ENCODE data around the gene TOM1L2.

DNA sequence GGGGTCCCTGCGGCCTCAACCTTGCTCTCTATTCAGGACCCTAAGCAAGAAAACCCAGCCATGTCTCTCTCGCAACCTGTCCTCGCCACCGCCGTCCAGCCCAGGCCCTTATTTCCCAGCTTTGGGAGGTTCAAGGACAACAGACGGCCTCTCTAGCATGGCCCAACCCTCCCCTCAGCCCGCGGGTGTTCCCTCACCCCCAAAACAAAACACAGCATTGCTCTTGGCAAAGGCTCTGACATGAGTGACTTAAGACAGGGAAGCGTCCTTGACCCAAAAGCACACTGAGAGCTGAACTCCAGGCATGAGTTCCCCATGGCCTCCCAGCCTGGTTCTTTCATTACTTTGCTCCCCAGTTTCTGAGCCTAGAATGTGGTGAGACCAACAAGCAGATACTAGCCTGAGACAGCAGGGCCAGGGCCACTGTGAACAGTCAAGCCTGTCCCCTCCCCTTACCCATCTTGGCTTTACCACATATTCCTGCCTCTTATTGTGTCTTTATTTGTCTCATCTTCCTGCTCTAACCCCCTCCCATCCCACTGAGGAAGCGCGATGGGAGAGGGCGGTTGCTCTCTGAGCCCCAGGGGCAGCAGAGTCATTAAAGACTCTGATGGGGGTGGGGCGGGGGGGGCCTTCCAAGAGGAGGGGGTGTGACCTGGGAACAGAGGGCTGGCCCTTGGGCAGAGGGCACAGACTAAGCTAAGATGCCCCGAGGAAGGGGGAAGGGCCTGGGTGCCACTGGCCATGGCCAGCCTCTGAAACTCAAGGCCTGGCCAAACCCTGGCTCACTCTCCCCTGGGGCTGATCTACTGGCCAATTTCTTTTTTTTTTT lies 147.2 kb downstream of the TOM1L2 start:
- TF ChIP-seq EZH2 (IDR thresholded peaks at IDR 0.05; ENCODE audit: insufficient read depth, poor library complexity, severe bottlenecking) (no peak), EZH2phosphoT487 (IDR thresholded peaks at IDR 0.05; ENCODE audit: insufficient read depth, low read depth) (no peak)
